Loucy (cell line): ENCODE results near the gene SEZ6.

Source experiments
- H2AFZ ChIP-seq: fragments of 200-600 bp; sonication (generic); 2 replicates; pipeline ENCODE4 v1.6.0; 2016; ENCODE audit warnings: antibody characterized with exemption, mild to moderate bottlenecking, low read length, moderate library complexity
- H3F3A ChIP-seq: fragments of 200-600 bp; 2 replicates; pipeline ENCODE4 v1.6.0; 2016; ENCODE audit warnings: antibody characterized with exemption, low read depth, mild to moderate bottlenecking
- H3K27me3 ChIP-seq: fragments of 200-600 bp; sonication (generic); 2 replicates; pipeline ENCODE4 v1.6.1; 2014; ENCODE audit warnings: low read length, mild to moderate bottlenecking; ENCODE audit not compliant: insufficient read depth, poor library complexity, severe bottlenecking
- H3K36me3 ChIP-seq: fragments of 200-600 bp; sonication (generic); 2 replicates; pipeline ENCODE4 v1.6.1; 2016; ENCODE audit warnings: low read length; ENCODE audit not compliant: insufficient read depth
- H3K4me1 ChIP-seq: fragments of 200-600 bp; sonication (generic); 2 replicates; pipeline ENCODE4 v1.5.1; 2014; ENCODE audit warnings: low read length, mild to moderate bottlenecking; ENCODE audit not compliant: insufficient read depth, poor library complexity, severe bottlenecking
- H3K4me2 ChIP-seq: fragments of 200-600 bp; sonication (generic); 2 replicates; pipeline ENCODE4 v1.6.0; 2014; ENCODE audit warnings: antibody characterized with exemption, low read length, low read depth, mild to moderate bottlenecking; ENCODE audit not compliant: poor library complexity, severe bottlenecking
- H3K4me3 ChIP-seq: fragments of 200-600 bp; sonication (generic); 2 replicates; pipeline ENCODE4 v1.5.1; 2014; ENCODE audit warnings: low read length, mild to moderate bottlenecking, mixed read lengths; ENCODE audit not compliant: poor library complexity, severe bottlenecking
- H3K79me2 ChIP-seq: fragments of 200-600 bp; sonication (generic); 2 replicates; pipeline ENCODE4 v1.6.1; 2014; ENCODE audit warnings: low read length; ENCODE audit not compliant: insufficient read depth
- H3K9ac ChIP-seq: fragments of 200-600 bp; sonication (generic); 2 replicates; pipeline ENCODE4 v1.6.0; 2014; ENCODE audit warnings: mild to moderate bottlenecking, low read depth, low read length, moderate library complexity; ENCODE audit not compliant: poor library complexity, severe bottlenecking
- H3K9me2 ChIP-seq: fragments of 200-600 bp; sonication (generic); replicated peaks from 2 replicates; pipeline ENCODE4 v1.6.1; 2016; ENCODE audit warnings: low read depth, low read length, mixed read lengths
- H3K9me3 ChIP-seq: fragments of 200-600 bp; sonication (generic); 2 replicates; pipeline ENCODE4 v1.6.1; 2014; ENCODE audit warnings: mild to moderate bottlenecking, antibody characterized with exemption, low read length, low read depth; ENCODE audit not compliant: insufficient read depth
- H4K20me1 ChIP-seq: fragments of 200-600 bp; sonication (generic); 2 replicates; pipeline ENCODE4 v1.6.0; 2014; ENCODE audit warnings: antibody characterized with exemption, low read length, mild to moderate bottlenecking; ENCODE audit not compliant: insufficient read depth, poor library complexity, severe bottlenecking
- CTCF ChIP-seq: fragments of 200-600 bp; sonication (generic); conservative IDR thresholded peaks from 2 replicates; pipeline ENCODE4 v1.5.1; 2014; ENCODE audit warnings: mild to moderate bottlenecking, antibody characterized with exemption, low read length
- EZH2phosphoT487 ChIP-seq: fragments of 200-600 bp; IDR thresholded peaks from 2 replicates; pipeline ENCODE4 v1.6.1; 2018; ENCODE audit warnings: antibody characterized with exemption, mild to moderate bottlenecking, moderate library complexity, borderline replicate concordance

SEZ6 gene

DNA sequence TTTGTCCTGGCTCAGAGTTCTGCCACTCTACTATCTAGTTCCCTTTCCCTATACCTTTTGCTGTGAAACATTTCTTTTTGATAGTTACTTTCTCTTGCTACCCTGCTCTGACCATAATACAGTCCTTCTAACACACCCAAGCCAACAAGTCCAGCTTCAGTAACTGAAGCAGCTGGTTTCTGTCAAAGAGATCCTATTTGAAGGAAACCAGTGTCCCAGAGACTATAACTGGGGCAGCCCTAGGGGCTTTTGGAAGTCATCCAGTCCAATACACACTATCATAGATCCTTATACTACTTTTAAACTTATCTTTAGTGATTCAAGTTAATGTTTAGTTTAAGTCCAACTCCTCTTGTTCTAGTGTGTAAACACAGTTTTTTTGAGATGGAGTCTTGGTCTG, 85.6 kb downstream of the SEZ6 start:
- Histone ChIP-seq H3F3A (no peaks in the 10 kb centered on the region), H3K4me3 (no peak overlapping the region), H3K9me3 (no peaks in the 10 kb centered on the region), H3K79me2 (peaks cover 28% of the 10 kb centered on the region), H3K27me3 (no peaks in the 10 kb centered on the region), H3K4me1 (peaks cover 2% of the 10 kb centered on the region), H3K4me2 (no peak overlapping the region), H4K20me1 (peaks cover 15% of the 10 kb centered on the region), H3K9me2 (no peaks in the 10 kb centered on the region), H2AFZ (no peak overlapping the region), H3K36me3 (peaks cover 96% of the 10 kb centered on the region), H3K9ac (no peak overlapping the region)
- TF ChIP-seq CTCF, result no peak

DNA sequence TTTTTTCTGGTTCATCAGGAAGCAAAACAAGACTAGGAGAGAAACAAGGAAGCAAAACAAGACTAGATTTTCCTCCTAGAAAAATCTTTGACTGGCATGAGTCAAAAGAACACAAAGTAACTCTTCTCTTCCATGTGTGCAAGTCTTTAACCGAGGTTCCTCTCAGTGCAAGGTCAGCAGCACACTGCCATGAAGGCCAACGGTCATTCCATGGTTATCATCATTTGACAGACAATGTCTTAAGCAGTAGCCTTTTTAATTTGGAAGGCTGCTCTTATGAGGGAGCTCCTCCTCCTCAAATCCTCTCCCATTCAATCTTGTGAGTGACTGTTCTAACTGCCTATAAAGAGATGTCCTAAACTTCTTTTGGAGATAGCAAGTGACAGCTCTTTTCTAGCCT, 87.5 kb downstream of the SEZ6 start:
- Histone ChIP-seq H3K4me1 (no peaks in the 10 kb centered on the region), H3K27me3 (no peaks in the 10 kb centered on the region), H3K79me2 (peaks cover 11% of the 10 kb centered on the region; the same call in 1 of the 2 replicates), H3K4me3 (no peak overlapping the region), H3F3A (no peaks in the 10 kb centered on the region), H4K20me1 (peaks cover 4% of the 10 kb centered on the region), H3K9me3 (no peaks in the 10 kb centered on the region), H2AFZ (no peak overlapping the region), H3K9ac (no peak overlapping the region), H3K36me3 (peaks cover 97% of the 10 kb centered on the region), H3K9me2 (no peaks in the 10 kb centered on the region), H3K4me2 (no peak overlapping the region)
- TF ChIP-seq EZH2phosphoT487, result no peak
- TF ChIP-seq CTCF, result no peak

- Histone ChIP-seq H3K9me3 (no peaks in the 10 kb centered on the region), H4K20me1 (peaks cover 1% of the 10 kb centered on the region), H3K4me3 (no peak overlapping the region), H2AFZ (no peak overlapping the region), H3K9me2 (no peaks in the 10 kb centered on the region), H3K79me2 (peaks cover 4% of the 10 kb centered on the region; the same call in 1 of the 2 replicates), H3K27me3 (no peaks in the 10 kb centered on the region), H3F3A (no peaks in the 10 kb centered on the region), H3K36me3 (peaks cover 98% of the 10 kb centered on the region), H3K4me1 (no peaks in the 10 kb centered on the region), H3K4me2 (no peak overlapping the region), H3K9ac (no peak overlapping the region)
- TF ChIP-seq CTCF (no peak), EZH2phosphoT487 (no peak)
These were observed 88.4 kb downstream of the SEZ6 start for GRCh38 chr17:28917465-28917864.
